ENCODE measurements around the gene RFC1.
"Not testable (repeated sequence)": the region's sequence is repeated elsewhere in the genome, so short reads cannot be mapped to it uniquely, and the experiment has no call there.

- not testable (repeated sequence) for TF ChIP-seq POLR2AphosphoS5, CTCF, POLR2A (IDR thresholded peaks at IDR 0.05)
These were observed 5.0 kb upstream of the RFC1 start for GRCh38 chr4:39371209-39371608.

All from prostate gland (tissue), 2 donors.